ENCODE results near the gene SIK3. TPM values are rescaled to one million over a fixed set of nuclear protein-coding genes. Genes with fewer than 3 reads are reported as not detected.

The SIK3 gene
- polyA plus RNA-seq, 1 of the 3 experiments (the other 2 are of a cell fraction): 5.1 TPM

DNA sequence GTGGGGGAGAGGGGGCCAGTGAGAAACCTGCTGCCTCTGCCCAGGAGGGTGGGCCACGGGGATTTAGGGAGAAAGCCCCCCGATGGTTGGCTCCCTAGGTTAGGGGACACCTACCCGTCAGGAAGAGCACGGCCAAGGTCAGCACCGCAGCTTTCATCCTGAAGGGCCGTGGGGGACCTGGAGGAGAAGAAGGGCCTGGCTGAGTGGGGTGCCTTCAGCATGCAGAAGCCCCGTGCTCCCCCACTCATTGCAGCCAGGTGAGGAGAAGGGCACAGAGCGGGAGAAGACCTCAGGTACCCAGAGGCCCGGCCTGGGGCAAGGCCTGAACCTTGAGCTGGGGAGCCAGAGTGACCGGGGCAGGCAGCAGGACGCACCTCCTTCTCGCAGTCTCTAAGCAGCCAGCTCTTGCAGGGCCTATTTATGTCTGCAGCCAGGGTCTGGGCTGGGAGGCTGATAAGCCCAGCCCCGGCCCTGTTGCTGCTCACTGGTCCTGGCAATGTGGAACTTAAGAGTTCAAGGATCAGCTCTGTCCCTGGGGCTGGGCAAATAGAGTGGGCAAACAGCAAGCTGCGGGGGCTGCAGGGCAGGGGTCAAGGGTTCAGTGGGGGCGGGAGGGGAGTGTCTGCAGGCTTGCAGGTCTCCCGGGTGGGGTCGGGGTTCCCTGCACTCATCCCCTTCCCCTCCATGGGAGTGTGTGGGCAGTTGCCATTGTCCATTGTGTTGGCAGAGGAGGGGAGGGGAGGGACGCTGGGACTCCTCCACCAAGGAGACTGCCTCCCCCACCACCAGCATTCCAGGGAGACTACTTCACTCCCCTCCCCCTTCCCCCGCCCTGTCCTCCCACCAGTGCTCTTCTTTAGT is 260.8 kb downstream of the SIK3 start, which contains the start of gene APOA1 (continued):
- TF ChIP-seq, protein P1, sequence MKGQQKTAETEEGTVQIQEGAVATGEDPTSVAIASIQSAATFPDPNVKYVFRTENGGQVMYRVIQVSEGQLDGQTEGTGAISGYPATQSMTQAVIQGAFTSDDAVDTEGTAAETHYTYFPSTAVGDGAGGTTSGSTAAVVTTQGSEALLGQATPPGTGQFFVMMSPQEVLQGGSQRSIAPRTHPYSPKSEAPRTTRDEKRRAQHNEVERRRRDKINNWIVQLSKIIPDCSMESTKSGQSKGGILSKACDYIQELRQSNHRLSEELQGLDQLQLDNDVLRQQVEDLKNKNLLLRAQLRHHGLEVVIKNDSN (IDR thresholded peaks at IDR 0.05; ENCODE audit: borderline replicate concordance, low read depth): no peak
- no peak for TF ChIP-seq ELF1 (IDR thresholded peaks at IDR 0.05)
- no peak for TF ChIP-seq FOXJ3 (CRISPR knock-in tag; IDR thresholded peaks at IDR 0.05)
- no peak for TF ChIP-seq YY1 (IDR thresholded peaks at IDR 0.05; ENCODE audit: low read depth)
- TF ChIP-seq JUND (IDR thresholded peaks at IDR 0.05): no peak
- no peak for TF ChIP-seq RXRA (IDR thresholded peaks at IDR 0.05; ENCODE audit: borderline replicate concordance, low read depth)
- no peak for TF ChIP-seq SMC3 (IDR thresholded peaks at IDR 0.05; ENCODE audit: low read depth, low read length)
- TF ChIP-seq GABPA (IDR thresholded peaks at IDR 0.05; ENCODE audit: low read depth): no peak

DNA sequence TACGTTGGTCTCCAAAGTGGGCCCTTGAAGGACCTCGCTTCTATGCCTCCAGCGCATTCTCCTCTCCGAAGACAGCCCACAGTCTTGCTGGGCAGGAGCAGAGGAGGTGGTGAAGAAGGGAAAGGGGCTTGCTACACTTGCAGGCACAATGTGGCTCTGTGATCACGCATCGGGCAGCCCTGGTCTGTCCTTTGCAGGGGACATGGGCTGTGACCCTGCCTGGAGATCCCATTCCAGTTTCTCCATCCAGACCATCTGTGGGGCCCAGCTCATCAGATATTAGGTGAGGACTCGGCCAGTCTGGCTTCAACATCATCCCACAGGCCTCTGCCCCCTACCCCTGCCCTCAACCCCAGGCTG is 261.6 kb downstream of the SIK3 start:
- no peak for DNase-seq
- Histone ChIP-seq H3K9me3 (no peaks in the 10 kb centered on the region), H3K79me2 (ENCODE audit: insufficient read depth) (no peaks in the 10 kb centered on the region), H4K20me1 (ENCODE audit: insufficient read depth) (no peaks in the 10 kb centered on the region), H3K9me2 (no peaks in the 10 kb centered on the region), H3K9ac (no peak overlapping the region), H3K27ac (ENCODE audit: low read depth in 2 of 2, low read length in 1 of 2) (no peak overlapping the region), H3F3A (replicated peaks; ENCODE audit: insufficient read depth) (no peaks in the 10 kb centered on the region), H3K4me3 (ENCODE audit: low read depth in 2 of 2, low read length in 1 of 2) (no peak overlapping the region), H2AFZ (ENCODE audit: low read depth) (no peak overlapping the region), H3K4me1 (ENCODE audit: control insufficient read depth in 1 of 2, insufficient read depth in 2 of 2, low read depth in 1 of 2, low read length in 1 of 2) (peaks cover 0 to 16% of the 10 kb centered on the region in 2 experiments; a peak in 1 of 4 replicates), H3K36me3 (replicated peaks in 1 of 2; ENCODE audit: control insufficient read depth in 1 of 2, insufficient read depth in 2 of 2, low read length in 1 of 2) (no peaks in the 10 kb centered on the region), H3K27me3 (ENCODE audit: insufficient read depth) (no peaks in the 10 kb centered on the region), H3K4me2 (no peak overlapping the region)
- ChIA-PET POLR2A (interaction anchor here (1.7 kb wide), 1 partner anchor 46 kb away, joined by 9 read pairs; the partner anchor contains the start of gene APOA5), CTCF (interaction anchor here (0.7 to 3.1 kb wide), 19 partner anchors 9 to 308 kb away, joined by 3 to 59 read pairs (median 5); partner anchors contain the start of genes APOA4, APOA5, BUD13 and PAFAH1B2)
- TF ChIP-seq EZH2phosphoT487 (IDR thresholded peaks at IDR 0.05; ENCODE audit: borderline replicate concordance, low read depth) (no peak), RCOR1 (IDR thresholded peaks at IDR 0.05; ENCODE audit: low read length) (no peak), FOXJ3 (CRISPR knock-in tag; IDR thresholded peaks at IDR 0.05) (no peak)
- TF ChIP-seq, protein P2, sequence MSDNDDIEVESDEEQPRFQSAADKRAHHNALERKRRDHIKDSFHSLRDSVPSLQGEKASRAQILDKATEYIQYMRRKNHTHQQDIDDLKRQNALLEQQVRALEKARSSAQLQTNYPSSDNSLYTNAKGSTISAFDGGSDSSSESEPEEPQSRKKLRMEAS (IDR thresholded peaks at IDR 0.05; ENCODE audit: low read depth): no peak
- TF ChIP-seq, protein P3, sequence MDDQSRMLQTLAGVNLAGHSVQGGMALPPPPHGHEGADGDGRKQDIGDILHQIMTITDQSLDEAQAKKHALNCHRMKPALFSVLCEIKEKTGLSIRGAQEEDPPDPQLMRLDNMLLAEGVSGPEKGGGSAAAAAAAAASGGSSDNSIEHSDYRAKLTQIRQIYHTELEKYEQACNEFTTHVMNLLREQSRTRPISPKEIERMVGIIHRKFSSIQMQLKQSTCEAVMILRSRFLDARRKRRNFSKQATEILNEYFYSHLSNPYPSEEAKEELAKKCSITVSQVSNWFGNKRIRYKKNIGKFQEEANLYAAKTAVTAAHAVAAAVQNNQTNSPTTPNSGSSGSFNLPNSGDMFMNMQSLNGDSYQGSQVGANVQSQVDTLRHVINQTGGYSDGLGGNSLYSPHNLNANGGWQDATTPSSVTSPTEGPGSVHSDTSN (IDR thresholded peaks at IDR 0.05): no peak
- WGBS (ENCODE audit: low lambda C conversion rate): 81% methylated on average over 5 of the region's 7 CpGs
